SK-N-SH (cell line): Measurements from ENCODE around the gene GTF2H4. TPM values are rescaled to one million over a fixed set of nuclear protein-coding genes. Genes with fewer than 3 reads are reported as not detected.

Source experiments
- CTCF ChIA-PET: fragments of 300-600, 350-600 bp; formaldehyde crosslinking; extraction: SDS; loops from one replicate; lab custom pipeline; 2021; lab: Yijun Ruan, JAX
- POLR2A ChIA-PET: fragments of 350-600 bp; sonication (Branson Sonifier 250); formaldehyde crosslinking; extraction: SDS; loops from one replicate; lab custom pipeline; 2020; ENCODE audit warnings: antibody characterized with exemption, inconsistent platforms; lab: Yijun Ruan, JAX
- DNase-seq: peaks from one replicate; pipeline ENCODE4 v3.0.0; 2012
- H2AFZ ChIP-seq: fragments of 200-600 bp; sonication (generic); 2 replicates; pipeline ENCODE4 v1.8.1; 2016; ENCODE audit warnings: antibody characterized with exemption, mild to moderate bottlenecking, low read depth
- H3F3A ChIP-seq: fragments of 200-600 bp; sonication (generic); replicated peaks from 2 replicates; pipeline ENCODE3; 2016; ENCODE audit warnings: antibody characterized with exemption, mild to moderate bottlenecking; ENCODE audit not compliant: insufficient read depth
- H3K27ac ChIP-seq, 2 experiments: fragments of 200-500 bp in 1 of 2; fragments of 200-600 bp in 1 of 2; sonication (Bioruptor generic) in 1 of 2; sonication (generic), shearing (Covaris generic) in 1 of 2; 2 replicates each; pipeline versions ENCODE4 v1.5.1 to v1.6.1; 2014 to 2016; ENCODE audit warnings: low read depth in 2 of 2, inconsistent platforms in 1 of 2, low read length in 1 of 2, mild to moderate bottlenecking in 1 of 2, mixed read lengths in 1 of 2
- H3K27me3 ChIP-seq: fragments of 200-600 bp; sonication (generic), shearing (Covaris generic); 2 replicates; pipeline ENCODE4 v1.6.1; 2016; ENCODE audit warnings: mixed run types; ENCODE audit not compliant: insufficient read depth
- H3K36me3 ChIP-seq, 2 experiments: fragments of 200-500 bp in 1 of 2; fragments of 200-600 bp in 1 of 2; sonication (Bioruptor generic) in 1 of 2; sonication (generic) in 1 of 2; replicated peaks in 1 of 2; 2 replicates each; pipeline versions ENCODE3 to v1.5.1; 2014 to 2016; ENCODE audit warnings: low read length in 1 of 2, mild to moderate bottlenecking in 1 of 2; ENCODE audit not compliant: insufficient read depth in 2 of 2, control insufficient read depth in 1 of 2
- H3K4me1 ChIP-seq, 2 experiments: fragments of 200-500 bp in 1 of 2; fragments of 200-600 bp in 1 of 2; sonication (Bioruptor generic) in 1 of 2; sonication (generic), shearing (Covaris generic) in 1 of 2; 2 replicates each; pipeline versions ENCODE4 v1.5.1 to v1.6.1; 2014 to 2016; ENCODE audit warnings: low read depth in 1 of 2, low read length in 1 of 2, mixed run types in 1 of 2; ENCODE audit not compliant: insufficient read depth in 2 of 2, control insufficient read depth in 1 of 2
- H3K4me2 ChIP-seq: fragments of 200-600 bp; sonication (generic), shearing (Covaris generic); 2 replicates; pipeline ENCODE4 v1.6.1; 2017; ENCODE audit warnings: mixed run types
- H3K4me3 ChIP-seq, 2 experiments: fragments of 200-500 bp in 1 of 2; fragments of 200-600 bp in 1 of 2; sonication (Bioruptor generic) in 1 of 2; sonication (generic), shearing (Covaris generic) in 1 of 2; 2 replicates each; pipeline versions ENCODE4 v1.5.1 to v1.8.1; 2014 to 2016; ENCODE audit warnings: low read depth in 2 of 2, inconsistent platforms in 1 of 2, low read length in 1 of 2, mild to moderate bottlenecking in 1 of 2, mixed read lengths in 1 of 2, moderate library complexity in 1 of 2
- H3K79me2 ChIP-seq: fragments of 200-600 bp; sonication (generic); 2 replicates; pipeline ENCODE4 v1.8.1; 2017; ENCODE audit warnings: mild to moderate bottlenecking; ENCODE audit not compliant: insufficient read depth
- H3K9ac ChIP-seq: fragments of 200-600 bp; sonication (generic); 2 replicates; pipeline ENCODE4 v1.6.1; 2017; ENCODE audit warnings: mixed run types
- H3K9me2 ChIP-seq: fragments of 200-600 bp; sonication (generic); 2 replicates; pipeline ENCODE4 v1.6.1; 2017; ENCODE audit warnings: mixed run types
- H3K9me3 ChIP-seq: fragments of 200-600 bp; sonication (generic); 2 replicates; pipeline ENCODE4 v1.6.1; 2017; ENCODE audit warnings: mixed run types, mild to moderate bottlenecking, moderate library complexity
- H4K20me1 ChIP-seq: fragments of 200-600 bp; sonication (generic); 2 replicates; pipeline ENCODE4 v1.6.1; 2017; ENCODE audit warnings: mild to moderate bottlenecking, mixed run types; ENCODE audit not compliant: insufficient read depth
- ELF1 ChIP-seq: IDR thresholded peaks from 2 replicates; pipeline ENCODE4 v1.4.0; 2012
- FOSL2 ChIP-seq: IDR thresholded peaks from 2 replicates; pipeline ENCODE4 v1.4.0; 2012; ENCODE audit warnings: low read depth, mild to moderate bottlenecking, moderate library complexity, borderline replicate concordance
- FOXM1 ChIP-seq: IDR thresholded peaks from 2 replicates; pipeline ENCODE4 v1.4.0; 2012; ENCODE audit warnings: low read depth, mild to moderate bottlenecking
- GATA2 ChIP-seq: sonication (generic); formaldehyde crosslinking; IDR thresholded peaks from 2 replicates; pipeline ENCODE4 v1.5.0; 2020; ENCODE audit warnings: mild to moderate bottlenecking, missing genetic modification reagents
- JUND ChIP-seq: IDR thresholded peaks from 2 replicates; pipeline ENCODE4 v1.4.0; 2012
- MEF2A ChIP-seq: IDR thresholded peaks from 2 replicates; pipeline ENCODE4 v1.4.0; 2012; ENCODE audit warnings: low read depth, borderline replicate concordance
- NFIC ChIP-seq: IDR thresholded peaks from 2 replicates; pipeline ENCODE4 v1.4.0; 2012; ENCODE audit warnings: borderline replicate concordance
- RAD21 ChIP-seq: IDR thresholded peaks from 2 replicates; pipeline ENCODE4 v1.6.1; 2012; ENCODE audit warnings: mild to moderate bottlenecking, low read length
- RFX5 ChIP-seq: IDR thresholded peaks from 2 replicates; pipeline ENCODE4 v1.6.1; 2012; ENCODE audit warnings: mild to moderate bottlenecking, improper control_type of control experiment, low read length
- RXRA ChIP-seq: IDR thresholded peaks from 2 replicates; pipeline ENCODE4 v1.4.0; 2012; ENCODE audit warnings: low read depth, mild to moderate bottlenecking, borderline replicate concordance
- TEAD4 ChIP-seq: IDR thresholded peaks from 2 replicates; pipeline ENCODE4 v1.4.0; 2012; ENCODE audit warnings: mild to moderate bottlenecking, borderline replicate concordance; ENCODE audit not compliant: insufficient read depth
- WGBS: methylation state at CpG from one replicate; pipeline ENCODE4 v1.1.6; 2017; ENCODE audit warnings: low lambda C conversion rate; 5-methylcytosine and 5-hydroxymethylcytosine counted together
- polyA plus RNA-seq, 3 experiments: library from polyadenylated mRNA; depleted of rRNA; stranded (reverse); fragments of >200 nt; gene quantifications; 2 replicates each; pipeline ENCODE4 v1.2.3, GENCODE V29; 2012
- TF ChIP-seq, protein P1 (sequence below): fragments of 200-600 bp; sonication (generic); IDR thresholded peaks from 2 replicates; pipeline ENCODE4 v1.6.1; 2017; ENCODE audit warnings: antibody characterized with exemption, mild to moderate bottlenecking, moderate library complexity
- TF ChIP-seq, protein P2 (sequence below): fragments of 150-350 bp; IDR thresholded peaks from 2 replicates; pipeline ENCODE4 v1.6.1; 2017; ENCODE audit warnings: antibody characterized with exemption, low read length, low read depth, borderline replicate concordance
- TF ChIP-seq, protein P3 (sequence below): IDR thresholded peaks from 2 replicates; pipeline ENCODE4 v1.4.0; 2012; ENCODE audit warnings: low read depth, borderline replicate concordance

Gene GTF2H4
- polyA plus RNA-seq, 1 of the 3 experiments (the other 2 are of a cell fraction) = 30.7 TPM

DNA sequence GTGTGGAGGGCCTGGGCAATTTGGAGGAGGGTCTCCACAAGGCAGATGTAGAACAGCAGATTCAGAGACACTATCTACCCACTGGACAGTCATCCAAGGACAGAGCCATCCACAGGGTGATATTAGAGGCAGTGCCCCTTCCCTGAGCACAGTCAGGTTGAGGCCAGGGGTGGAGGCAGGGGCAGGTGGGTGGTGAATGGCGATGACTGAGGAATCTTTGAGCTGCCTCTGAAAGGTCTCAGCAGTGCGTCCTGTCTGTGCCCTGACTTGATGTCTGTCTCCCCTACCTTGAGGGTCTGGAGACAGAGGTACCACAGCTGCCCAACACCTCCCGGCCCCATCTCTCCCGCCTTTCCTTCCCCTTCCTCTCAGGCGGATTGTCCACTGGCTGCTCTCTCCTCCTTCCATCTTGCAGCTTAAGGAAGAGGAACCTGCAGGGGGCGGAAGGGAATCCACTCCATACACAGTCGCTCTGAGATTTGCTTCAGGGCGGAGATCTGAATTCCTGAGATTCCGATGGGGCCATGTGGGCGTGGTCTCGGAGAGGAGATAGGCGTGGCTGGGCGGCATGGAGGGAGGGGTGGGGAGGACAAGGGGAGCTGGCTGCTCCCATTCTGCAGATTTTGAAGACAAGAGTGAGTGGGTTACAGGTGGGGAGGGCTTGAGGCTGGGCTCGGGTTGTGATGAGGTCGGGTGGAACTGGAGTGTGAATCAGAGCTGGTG is 34.5 kb downstream of the GTF2H4 start (continued):
- TF ChIP-seq, protein P1, sequence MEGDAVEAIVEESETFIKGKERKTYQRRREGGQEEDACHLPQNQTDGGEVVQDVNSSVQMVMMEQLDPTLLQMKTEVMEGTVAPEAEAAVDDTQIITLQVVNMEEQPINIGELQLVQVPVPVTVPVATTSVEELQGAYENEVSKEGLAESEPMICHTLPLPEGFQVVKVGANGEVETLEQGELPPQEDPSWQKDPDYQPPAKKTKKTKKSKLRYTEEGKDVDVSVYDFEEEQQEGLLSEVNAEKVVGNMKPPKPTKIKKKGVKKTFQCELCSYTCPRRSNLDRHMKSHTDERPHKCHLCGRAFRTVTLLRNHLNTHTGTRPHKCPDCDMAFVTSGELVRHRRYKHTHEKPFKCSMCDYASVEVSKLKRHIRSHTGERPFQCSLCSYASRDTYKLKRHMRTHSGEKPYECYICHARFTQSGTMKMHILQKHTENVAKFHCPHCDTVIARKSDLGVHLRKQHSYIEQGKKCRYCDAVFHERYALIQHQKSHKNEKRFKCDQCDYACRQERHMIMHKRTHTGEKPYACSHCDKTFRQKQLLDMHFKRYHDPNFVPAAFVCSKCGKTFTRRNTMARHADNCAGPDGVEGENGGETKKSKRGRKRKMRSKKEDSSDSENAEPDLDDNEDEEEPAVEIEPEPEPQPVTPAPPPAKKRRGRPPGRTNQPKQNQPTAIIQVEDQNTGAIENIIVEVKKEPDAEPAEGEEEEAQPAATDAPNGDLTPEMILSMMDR = peak; percentile 67
- TF ChIP-seq JUND (no peak), MEF2A (no peak), GATA2 (no peak), RXRA (no peak), NFIC (no peak), ELF1 (no peak), RFX5 (no peak)
- TF ChIP-seq, protein P2, sequence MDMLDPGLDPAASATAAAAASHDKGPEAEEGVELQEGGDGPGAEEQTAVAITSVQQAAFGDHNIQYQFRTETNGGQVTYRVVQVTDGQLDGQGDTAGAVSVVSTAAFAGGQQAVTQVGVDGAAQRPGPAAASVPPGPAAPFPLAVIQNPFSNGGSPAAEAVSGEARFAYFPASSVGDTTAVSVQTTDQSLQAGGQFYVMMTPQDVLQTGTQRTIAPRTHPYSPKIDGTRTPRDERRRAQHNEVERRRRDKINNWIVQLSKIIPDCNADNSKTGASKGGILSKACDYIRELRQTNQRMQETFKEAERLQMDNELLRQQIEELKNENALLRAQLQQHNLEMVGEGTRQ = no peak

DNA sequence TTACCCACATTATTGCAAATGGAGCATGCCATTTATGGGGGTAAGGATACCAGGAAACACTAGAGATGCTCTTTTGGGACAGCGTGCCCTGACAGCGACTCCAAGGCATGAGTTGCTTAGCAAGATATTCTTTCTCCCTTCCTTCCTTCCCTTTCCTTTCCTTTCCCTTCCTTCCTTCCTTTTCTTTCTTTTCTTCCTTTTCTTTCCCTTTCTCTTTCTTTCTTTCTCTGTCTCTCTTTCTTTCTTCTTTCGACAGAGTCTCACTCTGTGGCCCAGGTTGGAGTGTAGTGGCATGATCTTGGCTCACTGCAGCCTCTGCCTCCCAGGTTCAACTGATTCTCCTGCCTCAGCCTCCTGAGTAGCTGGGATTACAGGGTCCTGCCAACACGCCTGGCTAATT is 36.0 kb downstream of the GTF2H4 start:
- Histone ChIP-seq H3K4me2 (no peak overlapping the region), H3K4me3 (no peak overlapping the region), H4K20me1 (no peaks in the 10 kb centered on the region), H3K27me3 (peaks cover 26% of the 10 kb centered on the region; the same call in 1 of the 2 replicates), H3F3A (no peaks in the 10 kb centered on the region), H3K9me3 (no peaks in the 10 kb centered on the region), H3K9ac (no peak overlapping the region), H3K4me1 (peaks cover 0 to 4% of the 10 kb centered on the region in 2 experiments; a peak in 1 of 4 replicates), H3K79me2 (no peaks in the 10 kb centered on the region), H3K36me3 (no peaks in the 10 kb centered on the region), H3K9me2 (no peaks in the 10 kb centered on the region), H3K27ac (no peak overlapping the region), H2AFZ (no peak overlapping the region)
- WGBS = 75% methylated on average over 4 of the region's 4 CpGs
- DNase-seq = no peak
- ChIA-PET CTCF (no interaction called here), POLR2A (no interaction called here)
- TF ChIP-seq NFIC = no peak
- no peak for TF ChIP-seq ELF1
- no peak for TF ChIP-seq RAD21
- no peak for TF ChIP-seq TEAD4
- TF ChIP-seq, protein P3, sequence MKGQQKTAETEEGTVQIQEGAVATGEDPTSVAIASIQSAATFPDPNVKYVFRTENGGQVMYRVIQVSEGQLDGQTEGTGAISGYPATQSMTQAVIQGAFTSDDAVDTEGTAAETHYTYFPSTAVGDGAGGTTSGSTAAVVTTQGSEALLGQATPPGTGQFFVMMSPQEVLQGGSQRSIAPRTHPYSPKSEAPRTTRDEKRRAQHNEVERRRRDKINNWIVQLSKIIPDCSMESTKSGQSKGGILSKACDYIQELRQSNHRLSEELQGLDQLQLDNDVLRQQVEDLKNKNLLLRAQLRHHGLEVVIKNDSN = no peak
- no peak for TF ChIP-seq FOXM1
- TF ChIP-seq, protein P2 = no peak
- no peak for TF ChIP-seq JUND
- TF ChIP-seq FOSL2 = no peak
